ENCODE data around the gene KCTD1.

Gene KCTD1

DNA sequence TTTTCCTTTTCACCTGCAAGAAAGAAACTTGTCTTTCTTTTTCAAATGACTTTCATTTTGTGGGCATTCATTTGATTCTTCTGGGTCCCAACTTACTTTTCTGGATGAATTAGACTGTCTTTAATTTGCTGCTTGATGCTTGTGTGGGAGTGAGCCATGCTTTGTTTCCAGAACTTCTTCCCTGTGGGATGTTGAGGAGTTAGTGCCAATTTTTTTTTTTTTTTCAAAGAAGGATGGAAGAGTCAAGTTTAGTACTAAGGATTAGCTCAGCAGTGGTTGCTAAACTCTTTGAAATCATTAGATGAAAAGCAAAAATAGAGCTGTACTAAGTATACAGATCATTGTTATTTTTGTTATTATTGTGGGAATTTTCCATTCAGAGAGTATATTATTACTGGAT lies 17.2 kb upstream of the KCTD1 start:
- H3K4me3 ChIP-seq (ENCODE audit: low read depth, low read length): no peak overlapping the region
- H2AFZ ChIP-seq (ENCODE audit: low read length, unreplicated experiment): no peak overlapping the region
- no peaks in the 10 kb centered on the region for H3K36me3 ChIP-seq (ENCODE audit: insufficient read depth, low read length)

GRCh38 chr18:26563024-26563423 lies 14.7 kb upstream of the KCTD1 start:
- H3K4me1 ChIP-seq (ENCODE audit: control insufficient read depth, insufficient read depth, low read length, unreplicated experiment): no peaks in the 10 kb centered on the region
- H2AFZ ChIP-seq (ENCODE audit: low read length, unreplicated experiment): no peak overlapping the region
- peaks cover 13% of the 10 kb centered on the region for H3K27me3 ChIP-seq (ENCODE audit: insufficient read depth, low read length)
- H3K4me3 ChIP-seq (ENCODE audit: low read depth, low read length): no peak overlapping the region
- no peaks in the 10 kb centered on the region for H3K36me3 ChIP-seq (ENCODE audit: insufficient read depth, low read length)
- H3K79me2 ChIP-seq (ENCODE audit: control insufficient read depth, insufficient read depth, low read length, unreplicated experiment): no peaks in the 10 kb centered on the region
- H3K27ac ChIP-seq (ENCODE audit: low read depth, low read length): no peak overlapping the region

More for the DNA sequence above, 17.2 kb upstream of the KCTD1 start:
- Histone ChIP-seq H3K79me2 (ENCODE audit: control insufficient read depth, insufficient read depth, low read length, unreplicated experiment) (no peaks in the 10 kb centered on the region), H3K4me1 (ENCODE audit: control insufficient read depth, insufficient read depth, low read length, unreplicated experiment) (no peaks in the 10 kb centered on the region), H3K27ac (ENCODE audit: low read depth, low read length) (no peak overlapping the region), H3K27me3 (ENCODE audit: insufficient read depth, low read length) (peaks cover 13% of the 10 kb centered on the region)

- Histone ChIP-seq H3K79me2 (ENCODE audit: control insufficient read depth, insufficient read depth, low read length, unreplicated experiment) (no peaks in the 10 kb centered on the region), H3K27me3 (ENCODE audit: insufficient read depth, low read length) (peaks cover 13% of the 10 kb centered on the region), H2AFZ (ENCODE audit: low read length, unreplicated experiment) (no peak overlapping the region), H3K4me1 (ENCODE audit: control insufficient read depth, insufficient read depth, low read length, unreplicated experiment) (no peaks in the 10 kb centered on the region), H3K36me3 (ENCODE audit: insufficient read depth, low read length) (no peaks in the 10 kb centered on the region), H3K27ac (ENCODE audit: low read depth, low read length) (no peak overlapping the region), H3K4me3 (ENCODE audit: low read depth, low read length) (no peak overlapping the region)
Observed at GRCh38 chr18:26562568-26562967, 14.2 kb upstream of the KCTD1 start.

DNA sequence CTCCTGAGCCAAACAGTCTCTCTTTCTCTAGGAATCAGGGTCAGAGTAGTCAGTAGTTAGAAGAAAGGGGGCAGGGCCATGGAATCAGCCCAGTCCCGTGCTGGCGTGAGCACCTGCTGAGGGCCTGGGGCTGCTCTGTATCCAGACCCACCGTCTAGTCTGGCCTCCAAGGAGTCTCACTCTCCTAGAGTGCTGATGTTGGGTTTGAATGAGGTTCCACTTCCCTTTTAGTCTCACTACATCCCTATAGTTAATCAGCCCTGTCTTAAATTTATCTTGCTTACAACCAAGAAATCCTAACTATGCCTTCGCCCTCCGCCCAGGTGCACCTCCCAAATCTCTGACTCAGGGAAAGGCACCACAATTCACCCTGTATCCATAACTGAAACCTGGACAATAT lies 13.4 kb upstream of the KCTD1 start:
- peaks cover 13% of the 10 kb centered on the region for H3K27me3 ChIP-seq (ENCODE audit: insufficient read depth, low read length)
- H3K27ac ChIP-seq (ENCODE audit: low read depth, low read length): no peak overlapping the region
- H3K36me3 ChIP-seq (ENCODE audit: insufficient read depth, low read length): no peaks in the 10 kb centered on the region
- no peaks in the 10 kb centered on the region for H3K79me2 ChIP-seq (ENCODE audit: control insufficient read depth, insufficient read depth, low read length, unreplicated experiment)
- no peak overlapping the region for H3K4me3 ChIP-seq (ENCODE audit: low read depth, low read length)
- no peak overlapping the region for H2AFZ ChIP-seq (ENCODE audit: low read length, unreplicated experiment)
- peaks cover 7% of the 10 kb centered on the region for H3K4me1 ChIP-seq (ENCODE audit: control insufficient read depth, insufficient read depth, low read length, unreplicated experiment)

DNA sequence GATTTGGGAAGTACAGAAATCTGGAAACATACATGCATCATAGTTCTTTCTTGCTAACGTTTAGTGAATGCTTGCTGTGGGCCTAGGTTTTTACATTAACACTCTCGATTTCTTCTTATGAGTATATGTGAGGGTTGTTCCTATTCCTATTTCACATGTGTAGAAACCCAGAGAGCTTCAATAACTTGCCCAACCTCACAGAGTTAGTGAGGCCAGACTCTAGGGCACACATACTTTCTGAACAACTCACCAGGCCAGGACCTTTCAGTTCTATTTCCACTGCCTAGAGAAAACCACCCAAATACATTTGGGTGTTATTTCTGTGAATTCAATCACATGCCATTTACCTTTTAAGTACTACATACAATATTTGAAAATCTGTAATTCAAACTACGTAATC lies 8.2 kb upstream of the KCTD1 start:
- H3K4me3 ChIP-seq (ENCODE audit: low read depth, low read length): no peak overlapping the region; the same call in 1 of the 2 replicates
- H3K27ac ChIP-seq (ENCODE audit: low read depth, low read length): peak overlapping the region; percentile 46
- no peaks in the 10 kb centered on the region for H3K79me2 ChIP-seq (ENCODE audit: control insufficient read depth, insufficient read depth, low read length, unreplicated experiment)
- H2AFZ ChIP-seq (ENCODE audit: low read length, unreplicated experiment): no peak overlapping the region
- H3K36me3 ChIP-seq (ENCODE audit: insufficient read depth, low read length): no peaks in the 10 kb centered on the region
- peaks cover 16% of the 10 kb centered on the region for H3K27me3 ChIP-seq (ENCODE audit: insufficient read depth, low read length)
- H3K4me1 ChIP-seq (ENCODE audit: control insufficient read depth, insufficient read depth, low read length, unreplicated experiment): peaks cover 20% of the 10 kb centered on the region

DNA sequence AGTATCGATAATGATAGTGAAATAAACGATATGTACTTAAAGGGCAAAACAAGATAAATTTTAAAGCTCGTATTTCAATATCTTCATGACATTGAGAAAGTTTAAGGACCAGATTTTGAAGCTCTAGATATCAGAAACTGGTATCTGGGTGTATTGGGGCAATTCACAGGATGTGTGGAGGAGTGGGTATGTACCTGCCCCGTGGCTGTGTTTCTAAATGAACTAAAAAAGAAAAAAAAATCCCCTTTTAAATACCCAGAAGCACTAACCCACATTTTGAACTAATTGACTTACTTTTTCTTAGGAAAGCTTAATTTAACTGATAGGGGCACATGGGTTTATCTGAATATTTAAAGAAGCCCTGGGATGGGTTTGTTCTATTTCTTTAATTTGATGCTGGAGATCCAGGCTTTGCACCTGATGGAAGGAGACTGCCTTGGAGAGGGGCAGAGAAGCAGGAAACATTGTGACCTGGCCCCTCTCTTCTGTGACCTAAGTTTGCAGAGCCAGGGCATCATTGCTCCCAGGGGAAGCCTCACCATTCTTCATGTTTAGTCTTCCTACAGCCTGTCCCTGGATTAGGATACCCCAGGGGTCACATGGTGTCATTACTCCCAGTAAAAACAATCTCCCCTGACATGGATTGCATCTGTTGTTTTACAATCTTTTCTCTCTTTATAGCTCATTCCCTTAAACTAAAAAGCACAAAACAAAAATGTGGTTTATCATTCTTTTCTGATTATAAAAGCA lies 7.6 kb upstream of the KCTD1 start:
- Histone ChIP-seq H3K4me1 (ENCODE audit: control insufficient read depth, insufficient read depth, low read length, unreplicated experiment) (peaks cover 20% of the 10 kb centered on the region), H3K4me3 (ENCODE audit: low read depth, low read length) (no peak overlapping the region; the same call in 1 of the 2 replicates), H3K27ac (ENCODE audit: low read depth, low read length) (peak overlapping the region; percentile 46), H3K27me3 (ENCODE audit: insufficient read depth, low read length) (peaks cover 21% of the 10 kb centered on the region), H3K36me3 (ENCODE audit: insufficient read depth, low read length) (no peaks in the 10 kb centered on the region), H3K79me2 (ENCODE audit: control insufficient read depth, insufficient read depth, low read length, unreplicated experiment) (no peaks in the 10 kb centered on the region), H2AFZ (ENCODE audit: low read length, unreplicated experiment) (no peak overlapping the region)

DNA sequence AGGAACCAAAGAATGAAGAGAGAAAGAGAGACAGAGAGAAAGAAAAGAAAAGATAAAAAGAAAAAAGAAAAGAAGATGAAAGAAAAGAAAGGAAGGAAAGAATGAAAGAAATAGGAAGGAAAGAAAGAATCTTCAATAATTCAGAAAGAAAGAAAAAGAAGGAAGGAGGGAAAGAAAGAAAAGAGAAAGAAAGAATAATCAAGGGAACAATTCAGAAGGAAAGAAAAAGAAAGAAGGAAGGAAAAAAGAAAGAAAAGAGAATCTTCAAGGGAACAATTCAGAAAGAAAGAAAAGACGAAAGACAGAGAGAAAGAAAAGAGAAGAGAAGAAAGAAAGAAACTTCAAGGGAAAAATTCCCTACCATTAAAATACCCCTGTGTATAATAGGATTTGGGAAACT lies 5.6 kb upstream of the KCTD1 start:
- Histone ChIP-seq H3K4me1 (ENCODE audit: control insufficient read depth, insufficient read depth, low read length, unreplicated experiment) (peaks cover 20% of the 10 kb centered on the region), H2AFZ (ENCODE audit: low read length, unreplicated experiment) (no peak overlapping the region), H3K27ac (ENCODE audit: low read depth, low read length) (no peak overlapping the region), H3K79me2 (ENCODE audit: control insufficient read depth, insufficient read depth, low read length, unreplicated experiment) (no peaks in the 10 kb centered on the region), H3K27me3 (ENCODE audit: insufficient read depth, low read length) (peaks cover 28% of the 10 kb centered on the region), H3K4me3 (ENCODE audit: low read depth, low read length) (no peak overlapping the region), H3K36me3 (ENCODE audit: insufficient read depth, low read length) (no peaks in the 10 kb centered on the region)

DNA sequence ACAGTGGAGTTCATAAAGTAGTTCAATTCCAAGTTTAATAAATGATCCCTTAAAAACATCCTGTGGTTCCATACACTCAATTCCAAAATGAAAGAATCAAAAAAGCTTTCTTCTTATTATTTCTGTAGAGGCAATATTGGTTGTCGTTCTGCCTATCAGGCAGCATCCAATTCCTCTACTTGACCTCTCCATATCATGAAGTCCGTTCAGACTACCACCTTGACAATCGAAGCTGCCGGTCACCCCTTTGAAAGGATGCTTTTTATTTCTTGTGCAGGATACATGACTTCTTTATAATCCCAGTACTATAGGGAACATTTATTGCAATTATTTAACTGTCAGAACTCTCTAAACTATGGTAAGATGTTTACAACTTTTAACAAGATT lies 3.3 kb upstream of the KCTD1 start:
- no peak overlapping the region for H3K27ac ChIP-seq (ENCODE audit: low read depth, low read length)
- no peak overlapping the region for H2AFZ ChIP-seq (ENCODE audit: low read length, unreplicated experiment)
- no peaks in the 10 kb centered on the region; the same call in 1 of the 2 replicates for H3K36me3 ChIP-seq (ENCODE audit: insufficient read depth, low read length)
- peaks cover 13% of the 10 kb centered on the region for H3K4me1 ChIP-seq (ENCODE audit: control insufficient read depth, insufficient read depth, low read length, unreplicated experiment)
- no peak overlapping the region for H3K4me3 ChIP-seq (ENCODE audit: low read depth, low read length)
- peaks cover 28% of the 10 kb centered on the region for H3K27me3 ChIP-seq (ENCODE audit: insufficient read depth, low read length)
- H3K79me2 ChIP-seq (ENCODE audit: control insufficient read depth, insufficient read depth, low read length, unreplicated experiment): peaks cover 7% of the 10 kb centered on the region

DNA sequence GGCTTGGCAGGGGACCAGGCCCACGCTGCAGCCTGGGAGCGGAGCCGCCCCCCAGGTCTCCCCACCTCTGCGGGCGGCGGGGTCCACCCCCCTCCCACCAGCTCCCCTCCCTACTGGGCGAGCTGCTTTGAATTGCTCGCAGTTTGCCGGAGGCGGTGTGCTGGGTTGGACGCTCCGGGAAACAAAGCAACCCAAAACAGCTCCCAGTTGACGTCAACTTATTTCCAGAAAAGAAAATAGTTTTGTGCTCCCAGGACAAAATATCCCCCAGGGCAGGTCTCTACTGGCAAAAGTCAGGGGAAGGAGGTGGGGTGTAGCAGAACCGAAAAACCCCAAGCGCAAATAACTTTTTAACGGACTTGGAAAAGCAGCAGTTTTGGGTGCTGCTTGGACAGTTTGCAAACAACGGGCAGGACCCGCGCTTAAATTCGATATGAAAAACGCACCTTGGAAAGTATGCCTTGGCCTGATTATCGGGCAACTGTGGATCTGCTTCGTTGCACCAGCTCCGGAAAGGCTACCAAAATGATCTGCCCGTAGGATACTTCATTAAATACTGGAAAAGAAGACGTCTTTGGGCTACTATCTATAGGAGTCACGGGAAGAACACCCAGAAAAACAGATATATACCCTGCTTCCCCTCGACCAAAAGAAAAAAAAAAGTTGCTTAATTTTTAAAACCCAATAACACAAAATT lies 2.8 kb upstream of the KCTD1 start:
- Histone ChIP-seq H3K79me2 (ENCODE audit: control insufficient read depth, insufficient read depth, low read length, unreplicated experiment) (peaks cover 13% of the 10 kb centered on the region), H3K4me1 (ENCODE audit: control insufficient read depth, insufficient read depth, low read length, unreplicated experiment) (peaks cover 12% of the 10 kb centered on the region), H2AFZ (ENCODE audit: low read length, unreplicated experiment) (no peak overlapping the region), H3K36me3 (ENCODE audit: insufficient read depth, low read length) (no peaks in the 10 kb centered on the region; the same call in 1 of the 2 replicates), H3K27me3 (ENCODE audit: insufficient read depth, low read length) (peaks cover 28% of the 10 kb centered on the region), H3K27ac (ENCODE audit: low read depth, low read length) (no peak overlapping the region), H3K4me3 (ENCODE audit: low read depth, low read length) (peak overlapping the region; percentile 90)

DNA sequence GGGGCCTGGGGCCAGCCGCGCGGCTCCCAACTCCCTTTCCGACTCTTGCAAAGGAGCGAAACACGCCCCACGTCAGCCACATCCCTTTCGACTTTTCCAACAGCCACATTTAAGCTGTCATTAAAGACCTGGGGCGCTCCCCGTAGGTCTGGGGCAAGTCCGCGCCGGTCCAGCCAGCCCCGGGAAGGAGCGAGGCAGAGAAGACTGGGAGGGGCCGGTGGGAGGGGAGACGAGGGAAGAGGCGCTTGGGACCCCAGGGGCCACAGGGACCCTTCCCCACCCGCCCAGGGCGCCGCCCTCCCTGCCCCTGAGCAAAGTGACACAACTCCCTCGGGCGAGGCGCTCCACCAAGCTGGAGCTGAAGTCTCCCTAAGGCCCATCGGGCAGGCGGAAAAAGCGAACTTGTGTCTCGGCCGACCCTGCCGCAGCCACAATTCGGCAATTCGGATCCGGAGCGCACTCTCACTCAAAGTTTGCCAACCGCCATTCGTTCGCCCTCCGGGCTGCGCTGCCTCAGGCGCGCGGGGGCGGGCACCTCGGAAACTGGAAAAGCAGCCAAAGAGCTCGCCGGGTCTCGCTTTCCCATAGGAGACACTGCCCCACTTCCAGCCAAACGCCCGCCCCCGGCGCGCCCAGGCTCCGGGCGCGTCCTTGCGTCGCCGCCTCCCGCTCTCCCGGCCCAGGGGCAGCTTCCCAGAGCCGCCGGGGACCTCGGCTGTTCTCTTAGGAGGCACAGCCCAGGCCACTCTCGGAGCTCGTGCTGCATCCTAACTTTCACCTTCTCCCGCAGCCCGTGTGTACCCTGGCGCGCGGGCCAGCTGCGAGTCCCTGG lies 1.1 kb upstream of the KCTD1 start:
- H3K79me2 ChIP-seq (ENCODE audit: control insufficient read depth, insufficient read depth, low read length, unreplicated experiment): peaks cover 20% of the 10 kb centered on the region
- peaks cover 16% of the 10 kb centered on the region for H3K4me1 ChIP-seq (ENCODE audit: control insufficient read depth, insufficient read depth, low read length, unreplicated experiment)
- H3K36me3 ChIP-seq (ENCODE audit: insufficient read depth, low read length): no peaks in the 10 kb centered on the region; the same call in 1 of the 2 replicates
- peak overlapping the region; percentile 99 for H2AFZ ChIP-seq (ENCODE audit: low read length, unreplicated experiment)
- peak overlapping the region; percentile 90 for H3K4me3 ChIP-seq (ENCODE audit: low read depth, low read length)
- H3K27me3 ChIP-seq (ENCODE audit: insufficient read depth, low read length): peaks cover 28% of the 10 kb centered on the region
- H3K27ac ChIP-seq (ENCODE audit: low read depth, low read length): no peak overlapping the region

Data from ACC112 (cell line).